ENCODE measurements around the gene AKR1C4. TPM values are rescaled to one million over a fixed set of nuclear protein-coding genes. Genes with fewer than 3 reads are reported as not detected.

The AKR1C4 gene
- polyA plus RNA-seq, 2 of the 4 experiments (the other 2 are of a cell fraction), result 0.37 to 1.2 TPM

DNA sequence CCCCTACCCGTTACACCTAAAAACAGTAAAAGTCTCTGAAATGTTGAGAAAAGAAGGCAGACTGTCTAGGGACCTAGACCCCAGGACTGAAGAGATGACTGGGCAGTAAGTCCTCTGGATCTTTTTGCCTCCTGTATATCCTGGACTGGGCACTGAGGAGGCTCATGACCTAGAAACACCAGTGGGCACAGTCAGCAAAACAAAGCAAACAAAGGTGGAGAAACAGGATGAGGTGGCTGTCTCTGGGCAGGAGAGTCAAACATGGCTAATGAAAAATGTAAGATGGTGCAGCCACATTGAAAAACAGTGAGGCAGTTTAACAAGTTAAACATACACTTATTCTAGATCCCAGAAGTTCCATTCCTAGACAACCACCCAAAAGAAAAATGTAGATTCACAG is 45.9 kb downstream of the AKR1C4 start:
- TF ChIP-seq CBX8 (IDR thresholded peaks at IDR 0.05) (no peak), FOXS1 (CRISPR knock-in tag; IDR thresholded peaks at IDR 0.05) (no peak), MAFK (IDR thresholded peaks at IDR 0.05; ENCODE audit: partially characterized antibody) (peak; percentile 2), ZC3H11A (IDR thresholded peaks at IDR 0.05) (no peak), HOXB5 (CRISPR knock-in tag; IDR thresholded peaks at IDR 0.05) (no peak), JUN (IDR thresholded peaks at IDR 0.05) (no peak)
- TF ChIP-seq, protein P1, sequence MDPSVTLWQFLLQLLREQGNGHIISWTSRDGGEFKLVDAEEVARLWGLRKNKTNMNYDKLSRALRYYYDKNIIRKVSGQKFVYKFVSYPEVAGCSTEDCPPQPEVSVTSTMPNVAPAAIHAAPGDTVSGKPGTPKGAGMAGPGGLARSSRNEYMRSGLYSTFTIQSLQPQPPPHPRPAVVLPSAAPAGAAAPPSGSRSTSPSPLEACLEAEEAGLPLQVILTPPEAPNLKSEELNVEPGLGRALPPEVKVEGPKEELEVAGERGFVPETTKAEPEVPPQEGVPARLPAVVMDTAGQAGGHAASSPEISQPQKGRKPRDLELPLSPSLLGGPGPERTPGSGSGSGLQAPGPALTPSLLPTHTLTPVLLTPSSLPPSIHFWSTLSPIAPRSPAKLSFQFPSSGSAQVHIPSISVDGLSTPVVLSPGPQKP (IDR thresholded peaks at IDR 0.05; ENCODE audit: low read depth, low read length), result no peak
- TF ChIP-seq, protein P2, sequence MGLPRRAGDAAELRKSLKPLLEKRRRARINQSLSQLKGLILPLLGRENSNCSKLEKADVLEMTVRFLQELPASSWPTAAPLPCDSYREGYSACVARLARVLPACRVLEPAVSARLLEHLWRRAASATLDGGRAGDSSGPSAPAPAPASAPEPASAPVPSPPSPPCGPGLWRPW (IDR thresholded peaks at IDR 0.05), result no peak
- Histone ChIP-seq H3K4me2 (no peak overlapping the region), H3K4me1 (peaks cover 9% of the 10 kb centered on the region; the same call in 1 of the 3 replicates), H3K9me3 (peaks cover 5% of the 10 kb centered on the region; the same call in 1 of the 3 replicates), H3K4me3 (no peak overlapping the region), H3K27ac (no peak overlapping the region)
- CTCF ChIA-PET, result no interaction called here
- 59% methylated on average over 1 of the region's 1 CpG for WGBS (ENCODE audit: missing lambda C conversion rate)
- DNase-seq (ENCODE audit: low read depth in 1 of 2, low spot score in 1 of 2) (no peak), ATAC-seq (no peak), FAIRE-seq (no peak)
- POLR2A ChIA-PET, result no interaction called here

DNA sequence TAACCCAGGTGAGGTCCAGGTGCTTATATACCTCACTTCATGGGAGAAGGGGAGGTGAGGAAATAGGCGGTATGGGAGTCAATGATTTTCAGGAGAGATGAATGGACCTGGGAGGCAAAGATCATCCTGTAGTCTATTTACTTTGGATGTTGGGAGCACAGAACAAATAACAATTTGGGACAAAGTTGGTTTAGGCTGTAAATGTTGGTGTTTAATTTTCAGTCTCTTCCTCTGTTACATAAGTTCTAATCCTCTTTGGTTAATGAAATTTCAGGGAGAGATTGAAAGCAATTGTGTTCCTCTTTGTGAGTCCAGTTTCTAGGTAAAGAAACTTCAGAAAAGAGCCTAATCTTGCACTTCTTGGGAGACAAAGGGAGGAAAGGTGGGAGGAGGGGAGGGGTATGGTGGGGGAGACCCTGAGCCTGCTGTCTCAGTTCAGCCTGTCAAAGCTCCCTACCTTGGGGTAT is 46.9 kb downstream of the AKR1C4 start:
- Histone ChIP-seq H3K27ac (no peak overlapping the region), H3K4me2 (0 out of 3 replicates have a peak overlapping the region, but pooled peaks have one; percentile 0), H3K4me1 (peaks cover 9% of the 10 kb centered on the region; the same call in 1 of the 3 replicates), H3K4me3 (no peak overlapping the region), H3K9me3 (no peaks in the 10 kb centered on the region)
- 91% methylated on average over 1 of the region's 1 CpG for WGBS (ENCODE audit: missing lambda C conversion rate)
- FAIRE-seq (no peak), DNase-seq (ENCODE audit: low read depth in 1 of 2, low spot score in 1 of 2) (no peak), ATAC-seq (no peak)
- CTCF ChIA-PET, result no interaction called here
- POLR2A ChIA-PET, result no interaction called here
- TF ChIP-seq RFX5 (IDR thresholded peaks at IDR 0.05), result no peak
- no peak for TF ChIP-seq EHF (CRISPR knock-in tag; IDR thresholded peaks at IDR 0.05)
- TF ChIP-seq TFCP2L1 (CRISPR knock-in tag; IDR thresholded peaks at IDR 0.05), result no peak
- TF ChIP-seq HOXB13 (CRISPR knock-in tag; IDR thresholded peaks at IDR 0.05; ENCODE audit: low read depth), result no peak
- TF ChIP-seq, protein P3, sequence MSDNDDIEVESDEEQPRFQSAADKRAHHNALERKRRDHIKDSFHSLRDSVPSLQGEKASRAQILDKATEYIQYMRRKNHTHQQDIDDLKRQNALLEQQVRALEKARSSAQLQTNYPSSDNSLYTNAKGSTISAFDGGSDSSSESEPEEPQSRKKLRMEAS (IDR thresholded peaks at IDR 0.05), result no peak
- TF ChIP-seq, protein P4, sequence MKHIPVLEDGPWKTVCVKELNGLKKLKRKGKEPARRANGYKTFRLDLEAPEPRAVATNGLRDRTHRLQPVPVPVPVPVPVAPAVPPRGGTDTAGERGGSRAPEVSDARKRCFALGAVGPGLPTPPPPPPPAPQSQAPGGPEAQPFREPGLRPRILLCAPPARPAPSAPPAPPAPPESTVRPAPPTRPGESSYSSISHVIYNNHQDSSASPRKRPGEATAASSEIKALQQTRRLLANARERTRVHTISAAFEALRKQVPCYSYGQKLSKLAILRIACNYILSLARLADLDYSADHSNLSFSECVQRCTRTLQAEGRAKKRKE (CRISPR knock-in tag; IDR thresholded peaks at IDR 0.05; ENCODE audit: low read depth), result no peak
- TF ChIP-seq CEBPB (IDR thresholded peaks at IDR 0.05), result no peak
- no peak for TF ChIP-seq FOSL2 (IDR thresholded peaks at IDR 0.05)
- TF ChIP-seq FOSL2 (CRISPR knock-in tag; IDR thresholded peaks at IDR 0.05), result no peak
- no peak for TF ChIP-seq KDM5A (IDR thresholded peaks at IDR 0.05)
- TF ChIP-seq MYC (IDR thresholded peaks at IDR 0.05; ENCODE audit: borderline replicate concordance, low read length), result no peak
- TF ChIP-seq RAD21 (conservative IDR thresholded peaks at IDR 0.05 in 1 of 2, IDR thresholded peaks at IDR 0.05 in 1 of 2), result no peak
- no peak for TF ChIP-seq JUN (IDR thresholded peaks at IDR 0.05)
- no peak for TF ChIP-seq BHLHE40 (IDR thresholded peaks at IDR 0.05; ENCODE audit: low read depth, low read length)
- TF ChIP-seq, protein P2 (IDR thresholded peaks at IDR 0.05), result no peak
- no peak for TF ChIP-seq RNF2 (IDR thresholded peaks at IDR 0.05; ENCODE audit: borderline replicate concordance, low read depth)
- TF ChIP-seq, protein P5, sequence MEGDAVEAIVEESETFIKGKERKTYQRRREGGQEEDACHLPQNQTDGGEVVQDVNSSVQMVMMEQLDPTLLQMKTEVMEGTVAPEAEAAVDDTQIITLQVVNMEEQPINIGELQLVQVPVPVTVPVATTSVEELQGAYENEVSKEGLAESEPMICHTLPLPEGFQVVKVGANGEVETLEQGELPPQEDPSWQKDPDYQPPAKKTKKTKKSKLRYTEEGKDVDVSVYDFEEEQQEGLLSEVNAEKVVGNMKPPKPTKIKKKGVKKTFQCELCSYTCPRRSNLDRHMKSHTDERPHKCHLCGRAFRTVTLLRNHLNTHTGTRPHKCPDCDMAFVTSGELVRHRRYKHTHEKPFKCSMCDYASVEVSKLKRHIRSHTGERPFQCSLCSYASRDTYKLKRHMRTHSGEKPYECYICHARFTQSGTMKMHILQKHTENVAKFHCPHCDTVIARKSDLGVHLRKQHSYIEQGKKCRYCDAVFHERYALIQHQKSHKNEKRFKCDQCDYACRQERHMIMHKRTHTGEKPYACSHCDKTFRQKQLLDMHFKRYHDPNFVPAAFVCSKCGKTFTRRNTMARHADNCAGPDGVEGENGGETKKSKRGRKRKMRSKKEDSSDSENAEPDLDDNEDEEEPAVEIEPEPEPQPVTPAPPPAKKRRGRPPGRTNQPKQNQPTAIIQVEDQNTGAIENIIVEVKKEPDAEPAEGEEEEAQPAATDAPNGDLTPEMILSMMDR (IDR thresholded peaks at IDR 0.05), result no peak
- TF ChIP-seq HEYL (CRISPR knock-in tag; IDR thresholded peaks at IDR 0.05), result no peak
- no peak for TF ChIP-seq ZC3H11A (IDR thresholded peaks at IDR 0.05)
- TF ChIP-seq SMC3 (IDR thresholded peaks at IDR 0.05), result no peak
- TF ChIP-seq EP300 (IDR thresholded peaks at IDR 0.05), result no peak
